Calu3 (cell line): Measurements from ENCODE around the gene MOB3A. TPM values are rescaled to one million over a fixed set of nuclear protein-coding genes. Genes with fewer than 3 reads are reported as not detected.

Source experiments
- BruUV-seq: library from RNA; stranded (reverse); fragments of 400-500 nt; replicated peaks from 2 replicates; lab custom pipeline; 2021; lab: Mats Ljungman, UMichigan
- CTCF ChIA-PET: fragments of 300-600 bp; sonication (Branson Sonifier 250); formaldehyde crosslinking; loops from one replicate; lab custom pipeline; 2022; ENCODE audit warnings: antibody characterized with exemption; lab: Charles Lee
- DNase-seq: peaks from one replicate; pipeline ENCODE4 v3.0.0; 2022
- H3K27ac Mint-ChIP-seq: one replicate; pipeline ENCODE4 v1.8.0; 2022; ENCODE audit warnings: mixed read lengths; ENCODE audit not compliant: unreplicated experiment
- H3K27me3 Mint-ChIP-seq: one replicate; pipeline ENCODE4 v1.8.0; 2022; ENCODE audit warnings: mixed read lengths; ENCODE audit not compliant: unreplicated experiment
- H3K36me3 Mint-ChIP-seq: one replicate; pipeline ENCODE4 v1.8.0; 2022; ENCODE audit warnings: mild to moderate bottlenecking, moderate library complexity, mixed read lengths; ENCODE audit not compliant: insufficient read depth, unreplicated experiment
- H3K4me1 Mint-ChIP-seq: one replicate; pipeline ENCODE4 v1.8.0; 2022; ENCODE audit warnings: mild to moderate bottlenecking, low read depth, mixed read lengths; ENCODE audit not compliant: unreplicated experiment
- H3K4me3 Mint-ChIP-seq: one replicate; pipeline ENCODE4 v1.8.0; 2022; ENCODE audit warnings: mild to moderate bottlenecking, low read depth, moderate library complexity, mixed read lengths; ENCODE audit not compliant: unreplicated experiment
- H3K9me3 Mint-ChIP-seq: one replicate; pipeline ENCODE4 v1.8.0; 2022; ENCODE audit warnings: low read depth, mixed read lengths; ENCODE audit not compliant: unreplicated experiment
- intact Hi-C: fragments of 100-400 bp; cut with micrococcal nuclease; formaldehyde crosslinking; loops from one replicate; pipeline ENCODE4 v1.10.0; 2022; ENCODE audit not compliant: unreplicated experiment
- total RNA-seq: library from RNA; stranded (reverse); gene quantifications from 2 replicates; pipeline ENCODE4 v1.2.3, GENCODE V29; 2022
- TF ChIP-seq, protein P1 (sequence below): fragments of 200-600 bp; IDR thresholded peaks from one replicate; pipeline ENCODE4 v1.8.0; 2022; ENCODE audit warnings: antibody characterized with exemption; ENCODE audit not compliant: unreplicated experiment

MOB3A gene
- total RNA-seq, 1 experiment from 2014 or later: 15.8 TPM

DNA sequence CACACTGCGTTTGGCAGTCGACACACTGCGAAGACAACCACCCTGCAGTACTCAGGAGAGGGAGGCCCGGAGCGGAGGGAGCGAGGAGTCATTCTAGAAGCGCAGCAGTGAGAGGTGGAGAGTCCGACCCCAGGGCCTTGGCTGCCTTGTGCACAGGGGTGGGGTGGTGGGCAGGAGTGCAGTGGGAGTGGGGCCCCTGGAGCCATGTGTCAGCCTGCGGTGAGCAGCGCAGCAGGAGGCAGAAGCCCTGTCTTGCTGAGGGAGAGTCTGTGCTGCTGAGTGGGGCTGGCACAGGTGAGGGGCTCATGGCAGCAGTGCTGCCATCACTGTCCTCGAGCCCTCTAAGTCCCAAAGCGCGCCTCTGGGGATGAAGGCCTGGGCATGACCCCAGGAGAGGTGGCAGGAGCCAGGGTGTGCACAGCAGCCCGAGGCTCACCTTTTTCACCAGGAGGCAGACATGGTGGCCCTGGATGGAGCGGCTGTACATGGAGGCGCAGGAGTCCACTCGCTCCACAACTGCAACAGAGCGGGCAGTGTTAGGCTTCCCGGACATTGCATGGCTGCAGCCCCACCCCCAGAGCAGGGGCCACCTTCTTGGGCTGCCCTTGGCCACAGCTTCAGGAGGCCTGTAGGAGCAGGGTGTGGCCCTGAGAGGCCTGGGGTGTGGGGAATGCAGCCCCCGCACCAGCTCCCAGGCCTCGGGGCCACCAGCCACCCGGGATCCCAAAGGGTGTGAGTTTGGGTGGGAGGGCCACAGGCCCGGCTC, 12.3 kb upstream of the MOB3A start:
- DNase-seq: no peak
- CTCF ChIA-PET: no interaction called here
- no TSS peak for BruUV-seq
- H3K9me3 Mint-ChIP-seq: no peaks in the 10 kb centered on the region
- H3K27ac Mint-ChIP-seq: peak overlapping the region; percentile 70
- H3K4me1 Mint-ChIP-seq: no peaks in the 10 kb centered on the region
- TF ChIP-seq, protein P1, sequence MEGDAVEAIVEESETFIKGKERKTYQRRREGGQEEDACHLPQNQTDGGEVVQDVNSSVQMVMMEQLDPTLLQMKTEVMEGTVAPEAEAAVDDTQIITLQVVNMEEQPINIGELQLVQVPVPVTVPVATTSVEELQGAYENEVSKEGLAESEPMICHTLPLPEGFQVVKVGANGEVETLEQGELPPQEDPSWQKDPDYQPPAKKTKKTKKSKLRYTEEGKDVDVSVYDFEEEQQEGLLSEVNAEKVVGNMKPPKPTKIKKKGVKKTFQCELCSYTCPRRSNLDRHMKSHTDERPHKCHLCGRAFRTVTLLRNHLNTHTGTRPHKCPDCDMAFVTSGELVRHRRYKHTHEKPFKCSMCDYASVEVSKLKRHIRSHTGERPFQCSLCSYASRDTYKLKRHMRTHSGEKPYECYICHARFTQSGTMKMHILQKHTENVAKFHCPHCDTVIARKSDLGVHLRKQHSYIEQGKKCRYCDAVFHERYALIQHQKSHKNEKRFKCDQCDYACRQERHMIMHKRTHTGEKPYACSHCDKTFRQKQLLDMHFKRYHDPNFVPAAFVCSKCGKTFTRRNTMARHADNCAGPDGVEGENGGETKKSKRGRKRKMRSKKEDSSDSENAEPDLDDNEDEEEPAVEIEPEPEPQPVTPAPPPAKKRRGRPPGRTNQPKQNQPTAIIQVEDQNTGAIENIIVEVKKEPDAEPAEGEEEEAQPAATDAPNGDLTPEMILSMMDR: no peak
- H3K4me3 Mint-ChIP-seq: no peak overlapping the region
- no peaks in the 10 kb centered on the region for H3K27me3 Mint-ChIP-seq
- H3K36me3 Mint-ChIP-seq: peaks cover 69% of the 10 kb centered on the region
- intact Hi-C loops: no loop called here

- BruUV-seq: no TSS peak
- TF ChIP-seq, protein P1: no peak
- CTCF ChIA-PET: no interaction called here
- Mint-ChIP-seq H3K4me3 (no peak overlapping the region), H3K4me1 (no peaks in the 10 kb centered on the region), H3K36me3 (peaks cover 71% of the 10 kb centered on the region), H3K27ac (no peak overlapping the region), H3K27me3 (no peaks in the 10 kb centered on the region), H3K9me3 (no peaks in the 10 kb centered on the region)
- DNase-seq: no peak
- intact Hi-C loops: no loop called here
These were observed 7.0 kb upstream of the MOB3A start for GRCh38 chr19:2103045-2103707.

DNA sequence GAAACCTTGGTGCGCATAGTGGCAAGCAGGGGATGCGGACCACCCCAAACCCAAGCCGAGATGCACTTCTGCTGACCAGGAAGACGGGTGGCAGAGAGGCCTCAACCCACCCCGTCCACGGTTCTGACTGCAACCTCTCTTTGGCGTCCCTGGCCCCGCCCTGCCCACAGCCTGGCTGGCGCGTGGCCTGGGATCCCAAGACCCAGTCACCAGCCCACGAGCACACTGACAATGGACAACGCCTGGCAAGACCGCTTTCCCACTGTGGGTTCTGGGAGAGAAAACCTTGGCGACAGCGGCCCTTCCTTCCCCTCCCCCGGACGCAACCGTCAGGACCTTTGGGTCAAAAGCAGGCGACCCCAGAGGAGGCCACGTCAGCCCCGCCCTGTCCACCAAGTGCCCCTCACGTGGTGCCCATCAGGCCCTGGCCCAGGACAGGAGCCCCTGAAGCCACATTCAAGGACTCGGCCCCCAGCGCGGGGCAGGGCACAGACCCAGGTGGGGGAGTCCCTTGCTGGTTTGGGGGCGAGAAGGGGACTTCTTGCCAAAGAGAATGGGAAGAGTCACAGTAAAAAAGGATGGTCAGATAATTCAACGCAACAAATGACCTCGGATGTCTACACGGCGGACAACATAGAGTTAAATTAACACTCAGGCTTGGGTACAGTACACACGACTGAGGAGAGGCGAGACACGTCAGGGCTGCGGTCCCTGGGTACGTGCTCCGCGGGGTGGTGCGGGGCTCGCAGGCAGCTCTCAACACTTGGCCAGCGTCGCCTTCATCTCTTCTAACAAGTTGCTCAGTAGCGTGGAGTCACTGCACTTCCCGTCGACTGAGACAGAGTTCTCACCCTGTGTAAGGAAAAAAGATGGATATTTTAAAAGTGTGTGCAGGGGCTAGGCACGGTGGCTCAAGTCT, 5.5 kb upstream of the MOB3A start:
- no peaks in the 10 kb centered on the region for H3K9me3 Mint-ChIP-seq
- H3K27me3 Mint-ChIP-seq: no peaks in the 10 kb centered on the region
- peaks cover 71% of the 10 kb centered on the region for H3K36me3 Mint-ChIP-seq
- no TSS peak for BruUV-seq
- no peak for DNase-seq
- no peak overlapping the region for H3K27ac Mint-ChIP-seq
- intact Hi-C loops: no loop called here
- TF ChIP-seq, protein P1: no peak
- H3K4me3 Mint-ChIP-seq: no peak overlapping the region
- CTCF ChIA-PET: no interaction called here
- no peaks in the 10 kb centered on the region for H3K4me1 Mint-ChIP-seq

DNA sequence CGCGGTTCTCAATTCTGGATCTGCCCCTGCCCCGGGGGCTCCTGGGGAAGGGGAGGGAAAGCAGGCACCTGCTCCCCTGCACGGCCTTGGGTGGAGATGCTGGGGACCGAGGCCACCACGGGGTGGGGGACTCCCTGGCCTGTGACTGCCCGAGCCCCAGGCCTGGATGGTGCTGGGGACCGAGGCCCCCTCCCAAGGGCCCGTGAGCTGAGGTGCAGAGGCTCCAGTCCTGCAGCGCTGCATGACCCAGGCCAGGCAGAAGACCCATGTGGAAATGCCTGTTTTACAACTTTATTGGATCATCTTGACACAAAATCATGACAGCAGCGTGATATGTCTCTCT, 4.6 kb upstream of the MOB3A start:
- H3K4me1 Mint-ChIP-seq: no peaks in the 10 kb centered on the region
- no peak overlapping the region for H3K4me3 Mint-ChIP-seq
- intact Hi-C loops: no loop called here
- no TSS peak for BruUV-seq
- no peak for DNase-seq
- TF ChIP-seq, protein P1: no peak
- CTCF ChIA-PET: no interaction called here
- no peaks in the 10 kb centered on the region for H3K27me3 Mint-ChIP-seq
- H3K36me3 Mint-ChIP-seq: peaks cover 71% of the 10 kb centered on the region
- no peak overlapping the region for H3K27ac Mint-ChIP-seq
- no peaks in the 10 kb centered on the region for H3K9me3 Mint-ChIP-seq
